Neural crest cell (in vitro differentiated cells): ENCODE data around the gene ULK2. TPM values are rescaled to one million over a fixed set of nuclear protein-coding genes. Genes with fewer than 3 reads are reported as not detected.

ENCODE experiments used
- DNase-seq: peaks from one replicate; pipeline ENCODE4 v3.0.0; 2021; ENCODE audit warnings: low read depth, mixed read lengths, low spot score
- H3K27ac Mint-ChIP-seq: one replicate; pipeline ENCODE4 v1.8.0; 2021; ENCODE audit warnings: mild to moderate bottlenecking, mixed read lengths; ENCODE audit not compliant: unreplicated experiment
- H3K27me3 Mint-ChIP-seq: 2 replicates; pipeline ENCODE4 v1.8.0; 2021; ENCODE audit warnings: low read depth, mild to moderate bottlenecking, mixed read lengths
- H3K36me3 Mint-ChIP-seq: 2 replicates; pipeline ENCODE4 v1.8.0; 2021; ENCODE audit warnings: low read depth, mild to moderate bottlenecking, mixed read lengths
- H3K4me1 Mint-ChIP-seq: 2 replicates; pipeline ENCODE4 v1.8.0; 2021; ENCODE audit warnings: mixed read lengths
- H3K4me3 Mint-ChIP-seq: one replicate; pipeline ENCODE4 v1.8.0; 2021; ENCODE audit warnings: mild to moderate bottlenecking, mixed read lengths
- H3K9me3 Mint-ChIP-seq: 2 replicates; pipeline ENCODE4 v1.8.0; 2021; ENCODE audit warnings: mixed read lengths
- total RNA-seq: library from RNA; stranded (reverse); gene quantifications from 2 replicates; pipeline ENCODE4 v1.2.1, GENCODE V29; 2021
- TF ChIP-seq, protein P1 (sequence below): fragments of 200-600 bp; sonication (generic); conservative IDR thresholded peaks from 2 replicates; pipeline ENCODE4 v1.5.0; 2021; ENCODE audit warnings: antibody characterized with exemption, mild to moderate bottlenecking

Gene ULK2
- total RNA-seq, 1 donor from 2014 or later = 30.7 TPM

DNA sequence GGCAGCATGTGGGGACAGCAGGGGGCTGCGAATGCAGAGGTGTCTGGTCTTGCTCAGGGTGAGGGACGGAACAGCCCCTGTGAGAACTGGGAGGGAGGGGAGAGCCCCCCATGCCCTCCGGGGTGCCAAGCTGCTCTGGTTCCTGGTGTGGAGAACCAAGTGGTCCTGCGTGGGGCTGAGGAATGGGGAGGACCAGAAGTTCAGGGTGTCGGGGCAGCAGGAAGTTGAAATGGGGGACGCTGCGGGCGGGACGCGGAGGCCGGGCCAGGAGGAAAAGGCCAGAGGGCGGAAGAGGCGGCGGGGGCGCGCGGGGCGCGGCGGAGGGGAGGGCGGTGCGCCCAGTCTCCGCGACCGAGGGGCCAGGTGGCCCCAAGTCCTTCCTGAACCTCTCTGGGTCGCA is 123.2 kb downstream of the ULK2 start:
- peak overlapping the region; percentile 27 for H3K27ac Mint-ChIP-seq
- H3K9me3 Mint-ChIP-seq = no peaks in the 10 kb centered on the region
- peak overlapping the region; percentile 57 for H3K4me3 Mint-ChIP-seq
- H3K4me1 Mint-ChIP-seq = peaks cover 4% of the 10 kb centered on the region
- no peaks in the 10 kb centered on the region for H3K36me3 Mint-ChIP-seq
- no peaks in the 10 kb centered on the region for H3K27me3 Mint-ChIP-seq
- peak; percentile 26 for DNase-seq
- TF ChIP-seq, protein P1, sequence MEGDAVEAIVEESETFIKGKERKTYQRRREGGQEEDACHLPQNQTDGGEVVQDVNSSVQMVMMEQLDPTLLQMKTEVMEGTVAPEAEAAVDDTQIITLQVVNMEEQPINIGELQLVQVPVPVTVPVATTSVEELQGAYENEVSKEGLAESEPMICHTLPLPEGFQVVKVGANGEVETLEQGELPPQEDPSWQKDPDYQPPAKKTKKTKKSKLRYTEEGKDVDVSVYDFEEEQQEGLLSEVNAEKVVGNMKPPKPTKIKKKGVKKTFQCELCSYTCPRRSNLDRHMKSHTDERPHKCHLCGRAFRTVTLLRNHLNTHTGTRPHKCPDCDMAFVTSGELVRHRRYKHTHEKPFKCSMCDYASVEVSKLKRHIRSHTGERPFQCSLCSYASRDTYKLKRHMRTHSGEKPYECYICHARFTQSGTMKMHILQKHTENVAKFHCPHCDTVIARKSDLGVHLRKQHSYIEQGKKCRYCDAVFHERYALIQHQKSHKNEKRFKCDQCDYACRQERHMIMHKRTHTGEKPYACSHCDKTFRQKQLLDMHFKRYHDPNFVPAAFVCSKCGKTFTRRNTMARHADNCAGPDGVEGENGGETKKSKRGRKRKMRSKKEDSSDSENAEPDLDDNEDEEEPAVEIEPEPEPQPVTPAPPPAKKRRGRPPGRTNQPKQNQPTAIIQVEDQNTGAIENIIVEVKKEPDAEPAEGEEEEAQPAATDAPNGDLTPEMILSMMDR = no peak

DNA sequence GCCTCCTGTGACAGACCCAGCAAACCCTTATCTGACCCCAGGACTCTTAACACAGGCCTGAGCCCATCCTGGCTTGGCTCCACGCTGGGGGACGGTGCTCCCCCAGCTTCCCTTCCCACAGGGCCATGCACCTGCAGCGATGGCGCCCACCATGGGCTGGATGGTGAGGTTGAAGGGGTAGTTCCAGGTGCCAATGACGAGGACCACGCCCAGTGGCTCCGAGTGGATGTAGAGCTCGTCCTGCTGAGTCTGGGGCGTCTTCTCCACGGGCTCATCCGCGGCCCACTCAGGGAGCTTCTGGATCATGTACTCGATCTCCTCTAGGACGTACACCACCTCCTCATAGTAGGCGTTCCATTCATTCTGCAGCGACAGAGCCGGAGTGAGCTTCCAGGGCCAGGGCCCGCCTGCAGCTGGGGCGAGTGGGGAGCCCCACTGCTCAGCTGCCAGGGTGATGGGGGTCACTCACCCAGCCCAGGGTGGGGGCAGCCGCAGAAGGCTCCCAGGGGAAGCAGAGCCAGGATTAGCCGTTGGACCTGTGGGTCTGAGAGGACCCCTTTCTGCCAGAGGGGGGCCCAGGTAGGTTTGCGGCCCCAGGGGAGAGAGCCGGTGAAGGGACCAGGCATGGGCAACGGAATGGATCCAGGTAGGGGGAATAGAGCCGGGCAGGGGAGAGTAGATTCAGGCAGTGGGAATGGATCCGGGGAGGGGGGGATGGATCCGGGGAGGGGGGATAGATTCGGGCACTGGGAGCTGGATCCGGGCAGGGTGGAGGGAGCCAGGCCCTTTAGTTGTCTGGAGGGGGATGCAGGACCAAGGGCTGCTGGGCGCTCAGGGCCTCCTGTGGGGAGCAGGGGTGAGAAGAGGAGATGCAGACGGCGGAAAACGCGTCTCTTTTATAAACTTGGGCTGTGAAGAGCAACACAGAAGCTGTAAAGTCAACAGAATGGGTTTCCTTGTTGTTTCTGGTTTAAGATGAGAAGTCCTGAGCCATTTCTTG is 124.3 kb downstream of the ULK2 start:
- TF ChIP-seq, protein P1 = no peak
- DNase-seq = no peak
- Mint-ChIP-seq H3K36me3 (no peaks in the 10 kb centered on the region), H3K4me1 (peaks cover 4% of the 10 kb centered on the region), H3K9me3 (no peaks in the 10 kb centered on the region), H3K27me3 (no peaks in the 10 kb centered on the region), H3K27ac (no peak overlapping the region), H3K4me3 (peak overlapping the region; percentile 47)

DNA sequence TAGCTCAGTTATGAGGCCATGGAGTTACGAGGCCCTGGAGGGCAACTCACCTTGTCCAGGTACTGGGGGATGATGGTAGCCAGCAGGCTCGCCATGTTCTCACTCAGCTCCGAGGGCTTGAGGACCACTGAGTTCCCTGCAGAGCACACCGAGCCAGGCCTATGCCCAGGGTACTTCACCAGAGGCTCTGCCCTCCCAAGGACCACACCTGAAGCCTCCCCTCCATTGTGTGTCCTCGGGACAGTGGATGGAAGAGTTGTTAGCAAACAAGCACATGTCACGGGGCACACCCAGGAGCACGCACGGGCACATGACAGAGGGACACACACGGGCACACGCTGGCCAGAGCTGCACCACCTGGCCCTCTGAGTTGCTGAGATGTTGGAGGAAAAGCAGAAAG is 125.2 kb downstream of the ULK2 start:
- H3K27me3 Mint-ChIP-seq = no peaks in the 10 kb centered on the region
- peaks cover 4% of the 10 kb centered on the region for H3K4me1 Mint-ChIP-seq
- TF ChIP-seq, protein P1 = no peak
- H3K27ac Mint-ChIP-seq = no peak overlapping the region
- H3K4me3 Mint-ChIP-seq = no peak overlapping the region
- no peaks in the 10 kb centered on the region for H3K36me3 Mint-ChIP-seq
- H3K9me3 Mint-ChIP-seq = no peaks in the 10 kb centered on the region
- no peak for DNase-seq

DNA sequence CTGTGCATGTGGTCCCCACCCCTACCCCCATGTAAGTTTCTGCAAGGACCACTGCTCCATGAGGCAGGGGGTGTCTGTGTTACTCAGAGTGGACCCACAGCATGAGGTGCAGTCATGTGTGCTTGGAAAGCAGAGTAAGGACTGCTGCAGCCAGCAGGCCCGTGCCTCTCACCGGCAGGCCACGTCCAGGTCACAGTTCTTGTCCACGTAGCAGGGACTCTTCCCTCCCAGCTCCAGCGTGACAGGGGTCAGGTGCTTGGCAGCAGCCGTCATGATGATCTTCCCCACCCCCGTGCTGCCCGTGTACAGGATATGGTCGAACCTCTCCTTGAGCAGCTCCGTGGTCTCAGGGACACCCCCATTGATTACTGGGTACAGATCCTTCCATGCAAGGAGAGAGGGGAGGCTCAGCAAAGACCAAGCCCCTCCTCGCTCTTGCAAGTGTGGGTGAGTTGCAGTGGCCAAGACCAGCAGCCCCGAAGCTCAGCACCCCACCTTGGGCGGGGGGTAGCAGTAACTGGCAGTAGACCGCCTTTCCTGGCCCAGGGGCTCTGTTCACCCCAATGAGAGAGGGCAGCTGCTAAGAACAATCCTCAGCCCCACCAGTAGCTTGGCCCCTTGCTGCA is 125.8 kb downstream of the ULK2 start:
- Mint-ChIP-seq H3K36me3 (no peaks in the 10 kb centered on the region), H3K4me3 (no peak overlapping the region), H3K4me1 (peaks cover 4% of the 10 kb centered on the region), H3K9me3 (no peaks in the 10 kb centered on the region), H3K27me3 (no peaks in the 10 kb centered on the region), H3K27ac (no peak overlapping the region)
- TF ChIP-seq, protein P1 = no peak
- DNase-seq = no peak

DNA sequence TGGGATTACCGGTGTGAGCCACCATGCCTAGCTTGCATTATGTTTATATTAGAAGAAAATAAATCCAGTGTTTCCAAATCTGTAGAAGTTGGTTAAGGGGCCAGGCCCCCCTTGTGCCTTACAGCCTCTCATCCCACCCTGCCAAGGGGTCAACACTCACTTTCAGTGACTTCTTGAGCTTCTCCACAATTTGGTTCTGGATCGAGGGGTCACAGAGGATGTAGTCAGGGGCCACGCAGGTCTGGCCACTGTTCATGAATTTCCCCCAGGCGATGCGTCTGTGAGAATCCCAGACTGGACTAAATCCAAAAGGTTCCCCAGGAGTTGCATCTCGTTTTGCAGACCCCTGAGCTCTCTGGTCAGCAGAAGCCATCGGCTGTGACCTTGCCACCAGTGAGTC is 126.8 kb downstream of the ULK2 start:
- Mint-ChIP-seq H3K27ac (no peak overlapping the region), H3K36me3 (no peaks in the 10 kb centered on the region), H3K4me3 (no peak overlapping the region), H3K27me3 (no peaks in the 10 kb centered on the region), H3K9me3 (no peaks in the 10 kb centered on the region), H3K4me1 (peaks cover 4% of the 10 kb centered on the region)
- TF ChIP-seq, protein P1 = no peak
- no peak for DNase-seq
